ENCODE results near the gene CRABP2.

DNA sequence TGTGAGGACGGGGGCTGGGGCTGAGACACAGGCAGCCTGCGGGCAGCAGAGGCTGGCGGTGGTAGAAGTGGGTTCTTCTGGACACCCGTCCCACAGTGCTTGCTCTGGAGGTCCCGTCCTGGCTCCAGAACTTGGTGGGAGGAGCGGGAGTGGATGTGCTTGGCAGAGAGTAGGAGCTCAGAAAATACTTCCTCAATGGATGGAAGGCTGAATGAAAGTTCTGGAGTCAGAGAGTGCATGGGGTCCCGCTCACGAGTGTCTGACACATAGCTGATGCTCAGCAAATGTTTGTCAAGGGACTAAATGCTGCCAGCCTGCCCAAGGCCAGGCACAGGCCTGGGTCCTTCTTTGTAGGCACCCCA is 14.7 kb downstream of the CRABP2 start:
- TF ChIP-seq POLR2A (IDR thresholded peaks at IDR 0.05; ENCODE audit: extremely low read depth, insufficient read length) (no peak), MYC (IDR thresholded peaks at IDR 0.05; ENCODE audit: low read depth, low read length) (no peak)
- TF ChIP-seq, protein P1, sequence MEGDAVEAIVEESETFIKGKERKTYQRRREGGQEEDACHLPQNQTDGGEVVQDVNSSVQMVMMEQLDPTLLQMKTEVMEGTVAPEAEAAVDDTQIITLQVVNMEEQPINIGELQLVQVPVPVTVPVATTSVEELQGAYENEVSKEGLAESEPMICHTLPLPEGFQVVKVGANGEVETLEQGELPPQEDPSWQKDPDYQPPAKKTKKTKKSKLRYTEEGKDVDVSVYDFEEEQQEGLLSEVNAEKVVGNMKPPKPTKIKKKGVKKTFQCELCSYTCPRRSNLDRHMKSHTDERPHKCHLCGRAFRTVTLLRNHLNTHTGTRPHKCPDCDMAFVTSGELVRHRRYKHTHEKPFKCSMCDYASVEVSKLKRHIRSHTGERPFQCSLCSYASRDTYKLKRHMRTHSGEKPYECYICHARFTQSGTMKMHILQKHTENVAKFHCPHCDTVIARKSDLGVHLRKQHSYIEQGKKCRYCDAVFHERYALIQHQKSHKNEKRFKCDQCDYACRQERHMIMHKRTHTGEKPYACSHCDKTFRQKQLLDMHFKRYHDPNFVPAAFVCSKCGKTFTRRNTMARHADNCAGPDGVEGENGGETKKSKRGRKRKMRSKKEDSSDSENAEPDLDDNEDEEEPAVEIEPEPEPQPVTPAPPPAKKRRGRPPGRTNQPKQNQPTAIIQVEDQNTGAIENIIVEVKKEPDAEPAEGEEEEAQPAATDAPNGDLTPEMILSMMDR (IDR thresholded peaks at IDR 0.05; ENCODE audit: low read depth, low read length) = no peak
- TF ChIP-seq, protein P2, sequence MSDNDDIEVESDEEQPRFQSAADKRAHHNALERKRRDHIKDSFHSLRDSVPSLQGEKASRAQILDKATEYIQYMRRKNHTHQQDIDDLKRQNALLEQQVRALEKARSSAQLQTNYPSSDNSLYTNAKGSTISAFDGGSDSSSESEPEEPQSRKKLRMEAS (IDR thresholded peaks at IDR 0.05; ENCODE audit: low read depth, low read length) = no peak
